ENCODE measurements around the gene NKX1-1. TPM values are rescaled to one million over a fixed set of nuclear protein-coding genes. Genes with fewer than 3 reads are reported as not detected.

The NKX1-1 gene
- total RNA-seq = not detected in 2 replicates

GRCh38 chr4:1406394-1406980 lies at the start of gene NKX1-1:
TSS of gene NKX1-1 (minus strand) at chr4:1406442. CDS start at chr4:1406442, 0 bp downstream.

Other genes with a start within 250 kb of the NKX1-1 start
- gene SPON2, start 233.9 kb downstream of the NKX1-1 start, total RNA-seq = 2.4 and 7.7 TPM in 2 replicates
- 278 and 286 TPM in 2 replicates for gene CTBP1, start 157.3 kb downstream of the NKX1-1 start, total RNA-seq
- gene MAEA, start 116.6 kb downstream of the NKX1-1 start, total RNA-seq = 44.3 and 60.0 TPM in 2 replicates
- gene UVSSA, start 59.2 kb downstream of the NKX1-1 start, total RNA-seq = 5.1 and 7.5 TPM in 2 replicates

Data from tracheal epithelial cell (primary cell).